HG03103 (cell line): ENCODE measurements around the gene DPP6.

ENCODE experiments used
- ATAC-seq: cut with Tn5 transposase; IDR thresholded peaks from one replicate; pipeline ENCODE4 v1.9.1; 2021; ENCODE audit warnings: low read depth; ENCODE audit not compliant: unreplicated experiment

The DPP6 gene

GRCh38 chr7:154882931-154883474 is 830.8 kb downstream of the DPP6 start:
- ATAC-seq, result no peak

GRCh38 chr7:154884348-154884920 is 832.2 kb downstream of the DPP6 start:
- no peak for ATAC-seq

- no peak for ATAC-seq
These were observed 834.4 kb downstream of the DPP6 start for GRCh38 chr7:154886591-154886990.

GRCh38 chr7:154888690-154889089 is 836.5 kb downstream of the DPP6 start:
- ATAC-seq, result no peak

GRCh38 chr7:154892459-154892858 is 840.3 kb downstream of the DPP6 start:
- ATAC-seq, result no peak

GRCh38 chr7:154896076-154896475 is 843.9 kb downstream of the DPP6 start:
- ATAC-seq, result no peak

- ATAC-seq, result no peak
These were observed 847.0 kb downstream of the DPP6 start for GRCh38 chr7:154898973-154899855.

- ATAC-seq, result no peak
These were observed 847.7 kb downstream of the DPP6 start for GRCh38 chr7:154899862-154900261.

GRCh38 chr7:154902600-154903082 is 850.4 kb downstream of the DPP6 start:
- ATAC-seq, result no peak

- ATAC-seq, result no peak
These were observed 851.0 kb downstream of the DPP6 start for GRCh38 chr7:154903083-154903731.

- no peak for ATAC-seq
These were observed 852.9 kb downstream of the DPP6 start for GRCh38 chr7:154905146-154905545.

GRCh38 chr7:154905615-154906014 is 853.4 kb downstream of the DPP6 start:
- ATAC-seq, result no peak

- ATAC-seq, result no peak
These were observed 854.0 kb downstream of the DPP6 start for GRCh38 chr7:154906201-154906600.

GRCh38 chr7:154906736-154907355 is 854.6 kb downstream of the DPP6 start:
- ATAC-seq, result no peak

- no peak for ATAC-seq
These were observed 855.7 kb downstream of the DPP6 start for GRCh38 chr7:154907651-154908620.

GRCh38 chr7:154909241-154910105 is 857.3 kb downstream of the DPP6 start:
- ATAC-seq, result no peak

- no peak for ATAC-seq
These were observed 857.9 kb downstream of the DPP6 start for GRCh38 chr7:154910125-154910524.

GRCh38 chr7:154910977-154911376 is 858.8 kb downstream of the DPP6 start:
- ATAC-seq, result no peak

GRCh38 chr7:154911411-154911810 is 859.2 kb downstream of the DPP6 start:
- no peak for ATAC-seq
